ENCODE data around the gene CLIP2.

- TF ChIP-seq CTCF (conservative IDR thresholded peaks at IDR 0.05; ENCODE audit: low read length) (no peak), EZH2phosphoT487 (IDR thresholded peaks at IDR 0.05; ENCODE audit: borderline replicate concordance) (no peak)
Observed at GRCh38 chr7:74267756-74268565, 21.2 kb upstream of the CLIP2 start.

Measured in Loucy (cell line).